HK-2 (cell line): ENCODE measurements around the gene SPATA17.
A peak's percentile ranks its signal among the peaks of the same experiment; 100 is the strongest.
"Not testable (repeated sequence)": the region's sequence is repeated elsewhere in the genome, so short reads cannot be mapped to it uniquely, and the experiment has no call there.

Experiments
- DNase-seq: peaks from one replicate; pipeline ENCODE4 v3.0.0-alpha.2; 2018; ENCODE audit not compliant: unreplicated experiment

Gene SPATA17

GRCh38 chr1:217674028-217674729 lies 43.0 kb downstream of the SPATA17 start:
- DNase-seq: no peak

GRCh38 chr1:217681806-217682205 lies 50.7 kb downstream of the SPATA17 start:
- no peak for DNase-seq

GRCh38 chr1:217687511-217687910 lies 56.4 kb downstream of the SPATA17 start:
- DNase-seq: no peak

- DNase-seq: not testable (repeated sequence)
These were observed 65.0 kb downstream of the SPATA17 start for GRCh38 chr1:217696140-217696539.

- no peak for DNase-seq
These were observed 72.2 kb downstream of the SPATA17 start for GRCh38 chr1:217703326-217703725.

GRCh38 chr1:217712925-217713597 lies 81.9 kb downstream of the SPATA17 start:
- no peak for DNase-seq

GRCh38 chr1:217715681-217716080 lies 84.5 kb downstream of the SPATA17 start:
- no peak for DNase-seq

- no peak for DNase-seq
These were observed 86.8 kb downstream of the SPATA17 start for GRCh38 chr1:217717959-217718358.

GRCh38 chr1:217718873-217719272 lies 87.7 kb downstream of the SPATA17 start:
- DNase-seq: peak; percentile 11

- no peak for DNase-seq
These were observed 90.5 kb downstream of the SPATA17 start for GRCh38 chr1:217721692-217722091.

- DNase-seq: no peak
These were observed 103.8 kb downstream of the SPATA17 start for GRCh38 chr1:217734973-217735372.

- no peak for DNase-seq
These were observed 116.1 kb downstream of the SPATA17 start for GRCh38 chr1:217747156-217747769.

GRCh38 chr1:217769768-217770167 lies 138.6 kb downstream of the SPATA17 start:
- no peak for DNase-seq

GRCh38 chr1:217770918-217771317 lies 139.8 kb downstream of the SPATA17 start:
- DNase-seq: no peak

- DNase-seq: no peak
These were observed 145.5 kb downstream of the SPATA17 start for GRCh38 chr1:217776693-217777092.

- no peak for DNase-seq
These were observed 149.9 kb downstream of the SPATA17 start for GRCh38 chr1:217781056-217781455.

- no peak for DNase-seq
These were observed 159.9 kb downstream of the SPATA17 start for GRCh38 chr1:217791091-217791490.

- DNase-seq: no peak
These were observed 174.6 kb downstream of the SPATA17 start for GRCh38 chr1:217805792-217806191.

- no peak for DNase-seq
These were observed 181.0 kb downstream of the SPATA17 start for GRCh38 chr1:217812175-217812574.

- DNase-seq: no peak
These were observed 181.9 kb downstream of the SPATA17 start for GRCh38 chr1:217813031-217813430.

- no peak for DNase-seq
These were observed 206.5 kb downstream of the SPATA17 start for GRCh38 chr1:217837691-217838090.

GRCh38 chr1:217839161-217839560 lies 208.0 kb downstream of the SPATA17 start:
- no peak for DNase-seq

GRCh38 chr1:217846733-217847132 lies 215.6 kb downstream of the SPATA17 start:
- DNase-seq: no peak
